GM21381 (cell line): Measurements from ENCODE around the gene CACNB4.
"Not testable (repeated sequence)": the region's sequence is repeated elsewhere in the genome, so short reads cannot be mapped to it uniquely, and the experiment has no call there.

Source experiments
- ATAC-seq: cut with Tn5 transposase; IDR thresholded peaks from one replicate; pipeline ENCODE4 v1.9.1; 2021; ENCODE audit warnings: mild to moderate bottlenecking, moderate library complexity; ENCODE audit not compliant: unreplicated experiment

Gene CACNB4

DNA sequence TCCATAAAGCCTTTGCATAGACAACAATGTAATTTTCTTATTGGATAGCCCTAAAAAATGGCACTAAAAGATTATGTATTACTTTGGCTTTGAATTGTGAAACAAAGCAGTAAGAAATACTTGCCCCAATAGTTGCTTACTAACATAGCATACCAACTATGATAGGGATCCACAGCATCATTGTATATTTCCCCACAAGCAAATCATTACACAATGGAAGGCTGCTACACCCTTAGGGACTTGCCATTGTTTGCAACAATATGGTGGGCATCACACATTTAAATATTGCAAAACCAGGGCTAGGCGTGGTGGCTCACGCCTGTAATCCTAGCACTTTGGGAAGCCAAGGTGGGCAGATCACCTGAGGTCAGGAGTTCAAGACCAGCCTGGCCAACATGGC lies 74.4 kb downstream of the CACNB4 start:
- ATAC-seq, result no peak

DNA sequence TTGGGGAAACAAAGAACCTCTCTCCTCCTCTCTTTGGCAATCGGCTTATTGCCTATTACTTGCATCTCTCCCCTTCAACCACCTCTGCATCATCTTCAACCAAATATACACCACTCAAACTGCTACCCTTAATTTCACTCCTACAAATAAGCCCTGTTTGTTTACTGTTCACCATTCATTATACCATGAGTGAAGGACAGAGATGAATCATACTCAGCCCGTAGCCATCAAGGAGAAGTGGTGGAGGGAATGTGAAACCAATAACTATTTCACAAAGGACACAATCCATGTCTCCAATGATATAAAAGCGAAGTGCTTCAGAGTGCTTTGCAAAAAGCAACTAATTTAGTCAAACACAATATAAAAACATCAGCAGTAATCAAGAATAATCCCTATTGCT lies 76.8 kb downstream of the CACNB4 start:
- no peak for ATAC-seq

DNA sequence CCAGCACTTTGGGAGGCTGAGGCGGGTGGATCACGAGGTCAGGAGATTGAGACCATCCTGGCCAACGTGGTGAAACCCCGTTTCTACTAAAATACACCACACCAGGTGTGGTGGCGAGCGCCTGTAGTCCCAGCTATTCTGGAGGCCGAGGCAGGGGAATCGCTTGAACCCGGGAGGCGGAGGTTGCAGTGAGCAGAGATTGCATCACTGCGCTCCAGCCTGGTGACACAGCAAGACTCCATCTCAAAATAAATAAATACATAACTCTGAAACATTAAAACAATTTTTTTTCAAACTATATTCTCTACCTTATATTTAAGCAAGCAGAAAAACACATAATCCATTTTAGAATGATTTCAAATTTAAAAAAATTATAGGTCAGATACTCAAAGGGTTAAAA lies 77.8 kb downstream of the CACNB4 start:
- not testable (repeated sequence) for ATAC-seq

DNA sequence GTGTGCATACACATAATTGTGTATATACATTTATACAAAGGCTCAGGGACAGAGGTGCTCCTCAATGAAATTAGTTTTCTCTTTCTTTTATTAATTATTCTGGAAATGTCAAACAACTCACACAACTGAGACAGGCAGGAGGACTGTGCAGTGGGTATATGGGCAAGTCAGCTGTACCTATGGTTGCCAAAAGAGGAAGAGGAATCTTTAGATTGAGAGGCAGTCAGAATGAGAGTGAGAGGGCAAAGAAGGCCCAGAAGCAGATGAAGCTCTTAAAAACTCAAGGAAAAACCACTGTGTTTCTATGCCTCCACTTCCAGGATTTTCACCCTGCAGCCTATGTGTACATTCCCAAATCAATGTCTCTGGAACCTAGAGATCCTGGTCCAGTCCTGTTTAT lies 79.1 kb downstream of the CACNB4 start:
- no peak for ATAC-seq

DNA sequence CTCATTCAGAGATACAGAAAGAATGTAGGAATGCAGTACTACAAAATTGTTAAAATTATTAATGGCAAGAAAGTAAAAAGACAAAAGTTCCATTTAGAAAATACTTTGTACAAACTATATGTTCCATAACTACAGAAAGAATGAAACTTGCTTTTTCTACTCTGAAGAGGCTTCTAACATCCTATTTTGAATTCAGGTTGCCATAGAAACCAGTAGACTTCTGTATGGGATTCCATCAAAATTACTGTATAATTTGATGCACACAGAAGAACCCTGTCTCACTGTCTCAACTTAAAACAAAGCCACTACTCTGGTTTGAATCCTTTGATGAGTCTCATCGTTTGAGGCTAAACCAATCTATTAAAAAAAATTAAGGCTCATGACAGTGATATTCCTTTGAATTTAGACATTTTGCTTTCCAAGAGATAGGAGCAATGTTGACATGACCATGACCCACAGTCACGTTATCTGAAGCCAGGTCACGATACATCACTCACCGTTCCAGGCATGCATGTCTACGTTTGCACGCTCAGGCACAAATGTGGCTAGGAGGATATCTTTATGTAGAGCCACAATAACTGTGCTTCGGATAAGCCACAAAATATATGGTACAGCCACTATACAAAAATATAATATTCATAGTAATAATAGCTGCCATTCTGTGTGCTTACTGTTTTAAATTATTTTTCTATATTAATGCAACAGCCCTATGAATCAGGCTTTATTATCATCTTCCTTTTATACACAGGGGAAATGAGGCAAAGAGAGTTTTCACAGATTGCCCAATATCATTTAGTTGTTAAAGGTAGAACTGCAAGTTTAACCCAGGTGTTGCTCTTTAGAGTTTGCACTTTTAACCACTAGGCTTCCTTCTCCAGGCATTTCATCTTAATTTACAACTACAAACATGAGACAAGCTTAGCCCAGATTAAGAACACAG lies 82.4 kb downstream of the CACNB4 start:
- ATAC-seq, result no peak

DNA sequence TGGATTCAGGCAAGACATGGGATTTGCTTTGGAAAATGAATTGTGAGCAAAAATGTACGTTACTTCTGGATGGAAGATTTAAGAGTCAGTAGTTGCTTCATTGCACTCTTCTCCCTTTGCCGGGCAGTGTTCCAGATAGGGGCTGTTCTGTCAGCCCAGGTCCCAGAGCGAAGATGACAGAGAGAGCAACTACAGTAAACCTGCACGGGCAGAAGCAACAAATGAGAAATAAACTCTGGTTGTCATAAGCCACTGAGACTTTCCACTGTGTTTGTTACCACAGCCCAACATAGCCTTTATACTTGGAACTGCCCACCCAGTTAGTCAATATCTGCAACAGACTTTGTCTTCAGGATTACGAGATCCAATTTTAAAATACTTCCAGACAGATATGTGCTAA lies 83.3 kb downstream of the CACNB4 start:
- no peak for ATAC-seq

DNA sequence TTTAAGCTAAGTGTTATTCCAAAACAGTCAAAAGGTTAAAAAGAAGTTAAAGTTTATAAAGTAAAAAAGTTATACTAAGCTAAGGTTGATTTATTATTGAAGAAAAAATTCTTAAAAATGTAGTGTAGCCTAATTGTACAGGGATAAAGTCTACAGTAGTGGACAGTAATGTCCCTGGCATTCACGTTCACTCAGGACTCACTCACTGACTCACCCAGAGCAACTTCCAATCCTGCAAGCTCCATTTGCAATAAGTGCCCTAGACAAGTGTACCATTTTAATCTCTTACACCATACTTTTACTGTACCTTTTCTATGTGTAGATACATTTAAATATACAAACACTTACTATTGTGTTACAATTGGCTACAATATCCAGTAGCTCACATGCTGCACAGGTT lies 86.1 kb downstream of the CACNB4 start:
- ATAC-seq, result no peak

DNA sequence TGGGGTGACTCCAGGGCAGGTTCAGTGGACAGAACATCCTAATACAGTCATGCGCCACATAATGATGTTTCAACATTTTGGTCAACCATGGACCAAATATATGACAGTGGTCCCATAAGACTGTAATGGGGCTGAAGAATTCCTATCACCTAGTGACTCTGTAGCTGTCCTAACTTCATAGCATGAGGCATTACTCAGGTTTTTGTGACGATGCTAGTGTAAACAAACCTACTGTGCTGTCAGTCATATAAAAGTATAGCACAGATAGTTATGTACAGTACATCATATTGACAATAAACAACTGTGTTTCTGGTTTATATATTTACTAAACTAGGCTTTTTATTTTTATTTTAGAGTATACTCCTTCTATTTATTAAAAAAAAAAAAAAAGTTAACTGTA lies 87.1 kb downstream of the CACNB4 start:
- ATAC-seq, result no peak

DNA sequence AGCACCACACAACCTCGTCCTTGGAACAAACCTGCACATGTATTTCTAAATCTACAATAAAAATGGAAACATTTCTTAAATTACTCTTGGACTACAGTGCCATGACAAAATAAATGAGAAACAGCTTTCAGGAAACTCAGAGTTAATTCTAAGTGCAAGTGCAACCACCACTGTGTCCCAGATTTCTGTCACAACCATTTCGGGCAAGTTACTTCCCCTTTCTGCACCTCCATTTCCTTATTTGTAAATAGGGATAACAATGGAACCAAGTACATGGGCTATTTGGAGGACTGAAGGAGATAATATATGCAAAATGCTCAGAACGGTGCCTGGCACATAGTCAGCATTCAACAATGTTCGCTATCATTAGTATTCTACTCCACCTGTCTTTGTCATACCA lies 93.2 kb downstream of the CACNB4 start:
- ATAC-seq, result no peak

DNA sequence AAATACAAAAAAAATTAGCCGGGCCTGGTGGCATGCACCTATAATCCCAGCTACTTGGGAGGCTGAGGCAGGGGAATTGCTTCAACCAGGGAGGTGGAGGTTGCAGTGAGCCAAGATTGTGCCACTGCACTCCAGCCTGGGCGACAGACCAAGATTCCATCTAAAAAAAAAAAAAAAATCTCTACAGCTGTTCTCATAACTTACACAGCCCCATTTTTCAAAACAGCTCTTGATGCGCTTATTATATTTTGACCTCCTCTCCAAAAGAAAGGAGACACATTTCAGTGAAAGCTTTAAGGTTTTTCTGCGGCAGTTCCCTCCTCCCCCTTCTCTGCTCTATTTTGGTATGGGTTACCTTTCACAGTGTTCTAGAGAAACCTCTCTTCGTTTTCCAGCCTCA lies 95.6 kb downstream of the CACNB4 start:
- not testable (repeated sequence) for ATAC-seq

DNA sequence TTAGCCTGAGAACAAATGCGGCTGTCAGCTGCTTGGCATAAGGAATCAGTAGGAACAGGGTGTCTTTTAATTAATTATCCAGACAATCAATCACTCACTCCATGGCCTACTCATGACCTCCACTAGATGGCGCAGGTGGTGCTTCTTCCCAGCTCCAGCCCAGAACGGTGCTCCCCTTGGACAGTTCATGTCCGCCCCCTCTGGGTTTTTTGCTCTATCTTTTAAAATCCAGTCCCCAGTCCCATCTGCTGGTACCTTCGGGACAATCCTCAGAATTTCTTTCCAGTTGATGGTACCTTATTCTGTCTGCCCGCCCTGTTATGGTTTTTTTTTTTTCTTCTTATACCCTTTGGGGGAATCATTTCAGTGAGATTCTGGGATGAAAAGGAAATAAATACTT lies 99.8 kb downstream of the CACNB4 start:
- ATAC-seq, result peak; percentile 59

DNA sequence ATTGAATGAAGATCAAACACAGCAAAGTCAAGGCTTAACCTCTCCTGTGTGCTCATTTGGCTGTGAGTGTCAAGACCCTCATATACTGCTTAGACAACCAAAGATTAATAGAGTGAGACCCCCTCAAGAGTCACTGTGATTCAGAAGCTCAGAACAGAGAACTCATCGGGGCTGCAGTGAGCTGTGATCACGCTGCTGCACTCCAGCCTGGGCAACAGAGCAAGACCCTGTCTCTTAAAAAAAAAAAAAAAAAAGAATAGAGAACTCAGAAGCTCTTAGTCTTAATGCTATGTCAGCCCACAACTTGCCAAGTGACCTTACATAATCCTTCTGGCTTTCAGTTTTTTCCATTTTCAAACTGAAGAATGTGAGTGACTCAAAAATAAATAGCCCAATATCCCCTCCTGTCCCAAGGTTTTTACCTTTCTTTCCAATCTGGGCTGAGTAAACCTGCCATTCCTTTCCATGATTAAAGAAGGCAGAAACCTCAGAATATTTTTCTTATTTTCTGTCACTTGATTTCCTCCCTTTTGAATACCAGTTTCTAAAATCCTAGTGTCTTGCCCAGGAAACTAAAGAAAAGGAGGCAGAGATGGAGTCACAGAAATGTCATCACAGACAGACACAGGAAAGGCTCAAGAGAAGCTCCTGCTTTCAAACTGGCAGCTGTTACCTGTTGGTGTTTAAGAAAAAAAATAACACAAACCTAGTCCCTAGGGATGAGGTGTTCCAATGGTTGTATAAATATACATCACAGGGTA lies 102.4 kb downstream of the CACNB4 start:
- no peak for ATAC-seq

DNA sequence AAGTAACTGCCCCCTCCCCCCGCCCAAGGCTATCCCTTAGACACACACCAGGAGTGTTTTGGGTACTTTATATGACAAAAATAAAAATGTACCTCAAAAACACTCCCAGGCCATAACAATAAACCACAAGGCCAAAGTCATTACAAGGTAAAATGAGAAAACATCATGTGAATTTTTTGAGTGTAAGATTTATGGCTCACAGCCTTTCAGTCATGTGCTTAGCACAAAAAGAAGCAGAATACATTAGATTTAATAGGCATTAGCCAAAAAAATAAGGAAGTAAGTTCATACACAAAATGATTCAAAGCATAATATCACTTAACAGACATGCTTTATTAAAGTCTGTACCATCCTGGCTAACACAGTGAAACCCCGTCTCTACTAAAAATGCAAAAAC lies 103.7 kb downstream of the CACNB4 start:
- no peak for ATAC-seq

DNA sequence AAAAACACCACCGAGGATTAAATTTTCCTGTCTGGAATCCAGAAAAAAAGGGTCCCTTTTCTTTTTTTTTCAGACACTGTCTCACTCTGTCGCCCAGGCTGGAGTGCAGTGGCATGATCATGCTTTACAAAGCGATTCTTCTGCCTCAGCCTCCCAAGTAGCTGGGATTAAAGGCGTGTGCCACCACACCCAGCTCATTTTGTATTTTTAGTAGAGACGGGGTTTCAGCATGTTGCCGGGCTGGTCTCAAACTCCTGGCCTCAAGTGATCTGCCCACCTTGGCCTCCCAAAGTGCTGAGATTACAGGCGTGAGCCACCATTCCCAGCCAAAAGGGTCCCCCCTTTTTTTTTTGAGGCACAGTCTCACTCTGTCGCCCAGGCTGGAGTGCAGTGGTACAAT lies 104.7 kb downstream of the CACNB4 start:
- not testable (repeated sequence) for ATAC-seq

DNA sequence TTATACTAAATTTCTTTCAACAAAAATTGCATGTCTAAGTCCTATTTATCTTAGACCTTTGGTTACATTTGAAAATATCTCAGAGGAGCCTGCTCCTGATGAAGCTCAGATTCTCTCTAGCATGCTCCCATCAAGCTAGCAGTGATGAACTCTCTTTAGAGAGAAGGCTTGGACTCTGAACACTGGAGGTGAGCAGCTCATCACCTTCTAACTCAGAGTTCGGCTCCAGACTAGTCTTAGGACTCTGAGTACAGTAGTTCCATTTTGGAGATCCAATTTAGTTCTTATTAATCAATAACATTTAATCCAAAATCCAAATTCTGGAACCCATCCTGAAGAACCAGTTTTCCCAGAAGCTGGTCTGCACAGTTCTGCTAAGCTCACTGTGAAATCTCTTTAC lies 107.8 kb downstream of the CACNB4 start:
- no peak for ATAC-seq

DNA sequence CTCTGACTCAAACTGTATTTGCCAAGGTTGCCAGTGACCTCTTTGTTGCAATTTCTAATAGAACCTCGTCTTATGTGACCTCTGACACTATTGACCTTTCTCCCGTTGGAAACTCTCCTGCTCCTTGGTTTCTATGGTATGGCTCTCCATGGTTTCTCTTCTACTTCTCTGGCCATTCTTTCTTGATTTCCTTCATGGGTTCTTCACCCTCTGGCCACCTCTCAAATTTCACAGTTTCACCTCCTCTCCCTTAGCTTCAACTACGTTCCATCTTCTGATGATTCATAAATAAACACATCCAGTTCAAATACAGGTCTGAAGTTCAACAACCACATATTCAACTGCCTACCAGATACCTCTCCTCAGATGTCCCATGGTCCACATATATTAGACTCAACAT lies 109.5 kb downstream of the CACNB4 start:
- ATAC-seq, result no peak

DNA sequence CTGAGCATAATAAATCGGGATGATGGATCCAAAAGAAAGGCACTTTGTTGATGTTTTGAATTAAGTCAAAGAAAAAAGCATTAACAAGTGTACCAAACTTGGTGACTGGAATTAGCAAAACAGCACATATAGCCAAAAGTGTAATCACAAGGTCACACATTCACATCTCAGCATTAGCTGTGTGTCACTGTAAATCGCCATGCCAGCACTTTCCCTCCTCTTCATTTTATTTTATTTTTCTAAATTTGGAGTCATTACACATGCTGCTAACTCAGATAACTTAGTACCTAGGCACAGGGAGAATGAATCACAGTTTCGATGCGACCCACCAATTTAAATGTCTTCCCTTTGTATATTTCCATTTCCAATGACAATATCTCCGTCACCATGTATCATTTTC lies 111.4 kb downstream of the CACNB4 start:
- no peak for ATAC-seq

DNA sequence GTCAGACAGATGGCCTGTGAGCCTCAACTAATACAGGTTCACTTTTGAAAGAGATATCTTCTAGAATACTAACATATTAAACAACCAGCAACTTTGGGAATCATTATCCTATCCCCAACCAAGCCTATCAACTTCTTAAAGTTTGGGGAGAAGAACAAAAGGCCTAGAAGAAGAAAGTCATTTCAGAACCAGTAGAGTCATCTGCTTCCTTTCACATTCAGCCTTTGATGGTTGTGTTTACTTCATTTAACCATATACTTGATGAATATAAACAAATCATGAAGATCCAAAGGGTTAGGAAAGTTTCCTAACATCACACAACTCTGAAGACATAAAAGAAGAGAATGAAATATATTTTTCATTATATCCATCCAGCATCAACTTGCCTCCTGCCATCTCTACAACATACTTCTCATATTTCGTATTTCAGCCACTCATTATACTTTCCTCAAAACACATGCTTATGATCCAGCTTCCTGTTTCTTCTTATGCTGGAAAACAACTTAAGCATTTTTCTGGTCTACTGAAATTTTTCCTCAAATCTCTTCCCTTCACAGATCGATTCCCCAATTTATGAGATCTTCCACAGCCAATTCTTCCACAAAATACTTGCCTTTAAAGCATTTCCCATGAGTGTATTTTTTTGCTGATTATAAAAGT lies 114.3 kb downstream of the CACNB4 start:
- no peak for ATAC-seq

DNA sequence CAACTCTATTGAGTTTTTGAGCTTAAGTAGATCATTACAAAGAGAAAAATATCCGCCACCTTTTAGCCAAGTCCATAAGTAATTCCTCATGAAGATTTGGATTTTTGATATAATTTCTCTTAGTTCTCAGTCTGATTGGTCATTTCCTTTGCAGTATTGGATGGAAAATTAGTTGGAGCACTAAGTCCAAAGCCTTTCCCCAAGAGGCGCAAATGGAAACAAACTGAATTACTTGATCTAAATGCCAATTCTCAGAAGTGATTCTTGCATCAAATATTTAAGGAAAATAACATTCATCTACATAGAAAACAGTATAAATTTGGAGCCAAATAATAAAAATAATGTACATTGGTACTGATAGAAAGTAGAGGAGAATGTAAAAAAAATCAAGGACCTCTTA lies 115.6 kb downstream of the CACNB4 start:
- no peak for ATAC-seq

DNA sequence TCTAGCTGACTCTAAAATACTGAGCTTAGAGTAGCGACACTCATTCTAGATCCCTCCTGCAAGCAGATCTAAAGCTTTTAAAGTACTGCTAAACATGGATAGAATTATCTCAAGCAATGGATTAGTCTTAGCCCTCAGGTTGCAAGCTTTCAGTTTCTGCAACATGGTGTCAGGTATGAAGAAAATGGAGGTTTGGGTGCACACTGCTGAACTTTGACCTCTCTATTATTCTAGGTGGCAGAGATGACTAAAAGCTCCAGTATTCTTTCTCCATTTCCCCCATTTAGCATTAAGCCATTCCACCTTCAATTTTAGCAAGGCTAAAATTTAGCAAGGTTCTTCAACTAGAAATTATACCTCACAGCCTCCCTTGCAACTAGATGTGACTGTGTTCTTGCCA lies 117.0 kb downstream of the CACNB4 start:
- ATAC-seq, result no peak

DNA sequence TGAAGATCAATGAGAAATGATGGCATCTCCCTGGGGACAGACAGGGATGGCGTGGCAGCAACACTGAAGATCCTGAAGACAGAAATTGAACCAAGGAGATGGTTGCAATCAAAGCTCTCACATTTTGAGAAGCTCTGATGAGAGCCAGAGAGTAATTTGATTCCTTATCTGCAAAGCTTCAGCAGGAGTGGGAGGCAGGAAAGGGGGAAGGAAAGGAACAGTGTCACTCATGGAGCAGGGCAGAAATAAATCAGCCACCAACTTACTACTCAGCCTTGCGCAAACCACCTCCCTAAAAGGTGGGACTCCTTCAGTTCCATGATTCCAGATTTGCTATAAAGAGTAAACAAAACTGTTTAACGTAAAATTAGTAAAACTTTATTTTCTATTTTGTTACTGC lies 119.2 kb downstream of the CACNB4 start:
- no peak for ATAC-seq

DNA sequence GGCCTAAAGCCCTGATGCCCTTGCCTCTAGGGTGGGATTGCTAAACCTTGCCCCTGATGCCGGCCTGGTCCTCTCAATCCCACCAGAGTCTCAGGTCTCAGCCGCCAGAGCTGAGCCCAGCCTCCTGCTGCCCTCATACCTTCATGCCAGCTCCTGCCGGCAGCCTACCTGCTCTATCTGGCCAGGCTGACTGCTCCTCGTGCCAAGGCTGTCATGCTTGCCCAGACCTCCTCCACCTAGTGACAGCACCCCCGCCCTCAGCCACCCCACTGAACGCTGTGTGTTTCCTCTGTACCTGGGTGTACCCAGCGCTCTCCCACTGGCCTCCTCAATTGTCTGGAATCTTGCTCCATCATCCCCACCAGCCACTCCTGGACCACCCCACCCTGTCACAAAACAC lies 120.1 kb downstream of the CACNB4 start:
- ATAC-seq, result no peak
